GM19351 (cell line): ENCODE results near the gene NEUROD1.
A peak's percentile ranks its signal among the peaks of the same experiment; 100 is the strongest.

Source experiments
- ATAC-seq: cut with Tn5 transposase; IDR thresholded peaks from one replicate; pipeline ENCODE4 v1.9.1; 2021; ENCODE audit warnings: mild to moderate bottlenecking, moderate library complexity; ENCODE audit not compliant: unreplicated experiment

Gene NEUROD1

DNA sequence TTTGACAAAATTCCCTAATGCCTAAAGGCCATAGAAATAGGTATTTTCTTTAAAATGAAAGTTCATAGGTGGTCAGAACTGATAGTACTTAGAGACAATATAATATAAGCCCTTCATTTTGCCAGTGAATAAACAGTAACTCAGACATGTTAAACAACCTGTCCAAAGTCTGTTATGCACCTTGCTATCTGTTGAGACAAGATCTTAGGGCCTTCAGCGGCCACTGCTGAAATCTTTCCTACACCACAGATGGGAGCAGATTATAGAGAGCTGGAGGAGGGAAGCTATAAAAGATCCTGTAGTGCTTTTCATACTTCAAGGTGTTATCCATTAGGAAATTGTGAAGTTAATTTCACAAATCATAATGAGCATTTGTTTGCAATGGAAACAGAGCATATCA is 37.2 kb downstream of the NEUROD1 start:
- no peak for ATAC-seq

DNA sequence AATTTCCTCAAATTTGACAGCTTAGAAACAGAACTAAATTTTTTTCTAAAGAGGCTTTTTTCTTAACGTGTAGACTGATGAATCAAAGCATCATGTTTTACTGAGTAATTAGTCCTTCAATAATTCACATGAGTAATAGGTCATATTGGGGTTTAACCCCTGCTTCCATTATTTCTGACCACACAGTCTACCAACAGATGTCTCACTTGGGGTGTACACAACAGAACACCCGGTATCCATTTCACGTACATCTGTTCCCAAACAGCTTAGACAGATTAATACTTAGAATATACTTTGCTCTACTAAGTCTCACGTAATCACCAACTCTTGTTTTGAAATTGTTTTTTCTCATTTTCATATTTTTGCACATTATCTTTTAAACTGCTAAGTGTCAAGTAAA is 38.2 kb downstream of the NEUROD1 start:
- ATAC-seq, result no peak

GRCh38 chr2:181639686-181640085 is 40.6 kb downstream of the NEUROD1 start:
- ATAC-seq, result no peak

DNA sequence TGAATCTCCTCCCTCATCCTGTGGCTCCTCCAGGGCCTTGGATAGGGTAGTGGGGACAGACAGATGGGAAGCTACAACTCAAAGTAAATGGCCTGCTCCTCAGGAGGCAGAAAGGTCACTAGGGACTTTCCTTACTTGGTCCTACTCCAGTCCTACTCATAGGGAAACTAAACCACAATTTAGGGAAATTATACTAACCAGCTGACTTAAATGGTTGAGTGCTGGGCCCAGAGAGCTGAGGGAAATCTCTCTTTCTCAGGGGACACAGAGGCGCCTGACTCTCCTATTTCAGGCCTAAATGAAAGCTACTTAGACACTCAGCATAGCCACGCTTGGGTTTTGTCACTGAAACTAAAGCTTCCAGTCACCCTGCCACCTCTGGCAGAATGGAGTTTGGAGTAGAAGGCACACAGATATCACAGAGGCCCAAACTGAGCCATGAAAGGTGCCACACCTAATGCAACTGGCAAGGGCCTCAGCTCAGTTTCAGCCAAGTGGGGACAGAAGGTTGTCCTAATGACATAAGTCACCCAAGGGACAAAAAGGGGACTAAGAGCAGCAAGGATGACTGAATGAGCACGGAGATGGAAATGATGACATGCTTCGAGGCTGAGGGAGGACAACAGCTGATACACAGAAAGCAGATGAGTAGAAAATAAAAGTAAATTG is 47.5 kb downstream of the NEUROD1 start:
- ATAC-seq, result peak; percentile 74

DNA sequence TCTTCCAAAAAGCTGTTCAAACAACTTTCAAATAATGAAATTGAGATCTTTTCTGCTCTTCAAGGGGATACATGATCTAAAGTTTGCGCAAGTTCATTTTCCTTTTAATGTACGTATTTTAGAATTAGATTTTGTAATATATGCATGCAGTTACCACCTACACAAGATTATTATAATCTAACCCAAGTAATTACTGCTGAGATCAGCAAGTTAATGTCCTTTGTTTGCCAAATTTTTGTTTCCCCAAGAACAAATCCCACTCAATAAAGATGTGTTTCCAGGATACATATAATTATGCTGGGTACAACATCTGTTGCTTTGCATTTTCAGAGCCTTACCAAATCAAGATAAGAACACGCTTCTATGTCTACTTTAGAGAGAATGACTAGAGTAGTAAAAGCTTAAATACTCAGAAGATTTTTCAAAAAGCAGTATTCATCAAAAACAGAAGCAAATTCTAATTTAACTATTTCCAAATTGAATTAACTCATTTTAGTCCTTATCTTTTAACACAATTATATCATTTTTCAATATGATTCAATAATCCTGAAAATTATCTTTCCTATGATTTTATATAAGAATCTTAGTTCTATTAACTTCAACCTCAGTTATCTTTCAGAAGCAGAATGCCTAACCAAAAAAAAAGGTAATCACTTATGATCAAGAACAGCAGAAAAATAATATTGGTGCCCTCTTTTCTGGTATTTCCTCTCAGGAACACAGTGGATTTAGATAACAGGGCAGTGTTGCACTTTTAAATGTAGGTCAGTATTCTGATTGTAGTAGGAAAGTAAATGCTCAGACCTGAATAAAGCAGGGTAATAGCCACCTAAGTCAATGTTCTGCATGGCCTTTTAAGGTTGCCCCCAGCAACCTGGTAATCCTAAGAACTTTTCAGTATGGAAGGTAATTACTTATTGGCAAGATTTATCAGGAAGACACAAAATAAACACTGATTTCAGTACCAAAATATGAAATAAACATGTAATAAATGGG is 51.4 kb downstream of the NEUROD1 start:
- ATAC-seq, result no peak

- no peak for ATAC-seq
Observed at GRCh38 chr2:181627545-181627944, 52.8 kb downstream of the NEUROD1 start.

- ATAC-seq, result no peak
Observed at GRCh38 chr2:181626671-181627070, 53.6 kb downstream of the NEUROD1 start.
